ENCODE measurements around the gene PKD1. TPM values are rescaled to one million over a fixed set of nuclear protein-coding genes. Genes with fewer than 3 reads are reported as not detected.

PKD1 gene
- total and polyA plus RNA-seq, 2 of the 13 experiments (the other 11 are each of a cell fraction or from before 2014, with no cell fraction given), result 22.1 to 23.0 TPM

DNA sequence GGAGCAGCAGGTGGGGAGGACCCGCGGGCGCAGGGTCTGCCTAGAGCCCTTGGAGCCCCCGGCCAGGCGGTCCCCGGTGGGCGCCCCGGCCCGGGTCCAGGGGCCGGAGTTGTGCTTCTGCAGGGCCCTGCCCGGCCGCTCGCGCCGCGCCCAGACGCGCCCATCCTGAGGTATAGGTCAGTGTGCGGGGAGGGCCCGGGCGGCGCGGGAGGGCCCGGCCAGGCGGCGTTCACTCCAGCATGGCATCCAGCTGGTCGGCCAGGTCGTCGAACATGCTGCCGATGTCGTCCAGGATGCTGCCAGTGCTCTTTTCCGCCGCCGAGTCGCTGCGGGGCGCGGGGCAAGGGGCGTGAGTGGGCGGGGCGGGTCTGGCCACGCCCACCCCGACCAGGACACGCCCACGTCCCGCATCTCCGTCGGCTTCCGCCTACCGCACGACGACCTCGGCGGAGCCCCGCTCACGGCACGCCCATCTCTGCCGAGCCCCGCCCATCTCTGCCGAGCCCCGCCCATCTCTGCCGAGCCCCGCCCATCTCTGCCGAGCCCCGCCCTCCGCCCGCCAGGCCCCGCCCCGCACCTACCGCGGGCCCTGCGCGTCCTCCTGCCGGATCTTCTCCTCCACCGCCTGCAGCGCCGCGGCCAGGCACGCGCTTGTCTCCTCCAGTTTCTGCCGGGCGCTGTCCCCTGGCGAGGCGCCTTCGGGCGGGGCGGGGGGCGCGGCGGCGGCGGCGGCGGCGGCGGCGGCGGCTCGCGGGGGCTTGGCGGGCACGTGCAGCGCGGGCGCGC, 42.8 kb upstream of the PKD1 start (continued):
- TF ChIP-seq PHF20 (CRISPR knock-in tag; IDR thresholded peaks at IDR 0.05) (no peak), ZNF839 (CRISPR knock-in tag; IDR thresholded peaks at IDR 0.05; ENCODE audit: borderline replicate concordance) (no peak), HNRNPH1 (optimal IDR thresholded peaks at IDR 0.05; ENCODE audit: low read depth, low read length) (no peak), RBFOX2 (IDR thresholded peaks at IDR 0.05; ENCODE audit: low read depth, low read length) (0 out of 2 replicates have a peak, but pooled peaks have one; percentile 7), ZSCAN25 (CRISPR knock-in tag; IDR thresholded peaks at IDR 0.05) (no peak), AGO2 (optimal IDR thresholded peaks at IDR 0.05; ENCODE audit: low read depth, low read length) (peak; percentile 45), NFE2L1 (CRISPR knock-in tag; IDR thresholded peaks at IDR 0.05; ENCODE audit: borderline replicate concordance) (no peak), ZNF354B (CRISPR knock-in tag; IDR thresholded peaks at IDR 0.05) (no peak), ZNF350 (CRISPR knock-in tag; IDR thresholded peaks at IDR 0.05; ENCODE audit: borderline replicate concordance, low read depth) (no peak), SP2 (CRISPR knock-in tag; IDR thresholded peaks at IDR 0.05) (no peak)
- TF ChIP-seq, protein P1, sequence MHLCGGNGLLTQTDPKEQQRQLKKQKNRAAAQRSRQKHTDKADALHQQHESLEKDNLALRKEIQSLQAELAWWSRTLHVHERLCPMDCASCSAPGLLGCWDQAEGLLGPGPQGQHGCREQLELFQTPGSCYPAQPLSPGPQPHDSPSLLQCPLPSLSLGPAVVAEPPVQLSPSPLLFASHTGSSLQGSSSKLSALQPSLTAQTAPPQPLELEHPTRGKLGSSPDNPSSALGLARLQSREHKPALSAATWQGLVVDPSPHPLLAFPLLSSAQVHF (CRISPR knock-in tag; IDR thresholded peaks at IDR 0.05), result no peak
- TF ChIP-seq, protein P2, sequence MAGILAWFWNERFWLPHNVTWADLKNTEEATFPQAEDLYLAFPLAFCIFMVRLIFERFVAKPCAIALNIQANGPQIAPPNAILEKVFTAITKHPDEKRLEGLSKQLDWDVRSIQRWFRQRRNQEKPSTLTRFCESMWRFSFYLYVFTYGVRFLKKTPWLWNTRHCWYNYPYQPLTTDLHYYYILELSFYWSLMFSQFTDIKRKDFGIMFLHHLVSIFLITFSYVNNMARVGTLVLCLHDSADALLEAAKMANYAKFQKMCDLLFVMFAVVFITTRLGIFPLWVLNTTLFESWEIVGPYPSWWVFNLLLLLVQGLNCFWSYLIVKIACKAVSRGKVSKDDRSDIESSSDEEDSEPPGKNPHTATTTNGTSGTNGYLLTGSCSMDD (CRISPR knock-in tag; IDR thresholded peaks at IDR 0.05), result no peak
- TF ChIP-seq, protein P3, sequence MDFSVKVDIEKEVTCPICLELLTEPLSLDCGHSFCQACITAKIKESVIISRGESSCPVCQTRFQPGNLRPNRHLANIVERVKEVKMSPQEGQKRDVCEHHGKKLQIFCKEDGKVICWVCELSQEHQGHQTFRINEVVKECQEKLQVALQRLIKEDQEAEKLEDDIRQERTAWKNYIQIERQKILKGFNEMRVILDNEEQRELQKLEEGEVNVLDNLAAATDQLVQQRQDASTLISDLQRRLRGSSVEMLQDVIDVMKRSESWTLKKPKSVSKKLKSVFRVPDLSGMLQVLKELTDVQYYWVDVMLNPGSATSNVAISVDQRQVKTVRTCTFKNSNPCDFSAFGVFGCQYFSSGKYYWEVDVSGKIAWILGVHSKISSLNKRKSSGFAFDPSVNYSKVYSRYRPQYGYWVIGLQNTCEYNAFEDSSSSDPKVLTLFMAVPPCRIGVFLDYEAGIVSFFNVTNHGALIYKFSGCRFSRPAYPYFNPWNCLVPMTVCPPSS (IDR thresholded peaks at IDR 0.05), result no peak
- TF ChIP-seq, protein P4, sequence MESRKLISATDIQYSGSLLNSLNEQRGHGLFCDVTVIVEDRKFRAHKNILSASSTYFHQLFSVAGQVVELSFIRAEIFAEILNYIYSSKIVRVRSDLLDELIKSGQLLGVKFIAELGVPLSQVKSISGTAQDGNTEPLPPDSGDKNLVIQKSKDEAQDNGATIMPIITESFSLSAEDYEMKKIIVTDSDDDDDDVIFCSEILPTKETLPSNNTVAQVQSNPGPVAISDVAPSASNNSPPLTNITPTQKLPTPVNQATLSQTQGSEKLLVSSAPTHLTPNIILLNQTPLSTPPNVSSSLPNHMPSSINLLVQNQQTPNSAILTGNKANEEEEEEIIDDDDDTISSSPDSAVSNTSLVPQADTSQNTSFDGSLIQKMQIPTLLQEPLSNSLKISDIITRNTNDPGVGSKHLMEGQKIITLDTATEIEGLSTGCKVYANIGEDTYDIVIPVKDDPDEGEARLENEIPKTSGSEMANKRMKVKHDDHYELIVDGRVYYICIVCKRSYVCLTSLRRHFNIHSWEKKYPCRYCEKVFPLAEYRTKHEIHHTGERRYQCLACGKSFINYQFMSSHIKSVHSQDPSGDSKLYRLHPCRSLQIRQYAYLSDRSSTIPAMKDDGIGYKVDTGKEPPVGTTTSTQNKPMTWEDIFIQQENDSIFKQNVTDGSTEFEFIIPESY (CRISPR knock-in tag; IDR thresholded peaks at IDR 0.05), result peak; percentile 90; the same call in 1 of the 2 replicates
